Mesendoderm (in vitro differentiated cells): ENCODE data around the gene PSMB4. TPM values are rescaled to one million over a fixed set of nuclear protein-coding genes. Genes with fewer than 3 reads are reported as not detected.
"Not testable (repeated sequence)": the region's sequence is repeated elsewhere in the genome, so short reads cannot be mapped to it uniquely, and the experiment has no call there.

ENCODE experiments used
- DNase-seq: peaks from one replicate; pipeline ENCODE4 v3.0.0; 2013
- H2AK5ac ChIP-seq: 2 replicates; pipeline ENCODE4 v1.6.1; 2013; ENCODE audit warnings: low read length, inconsistent platforms
- H2BK120ac ChIP-seq: 2 replicates; pipeline ENCODE4 v1.6.1; 2013; ENCODE audit warnings: low read depth, mild to moderate bottlenecking, low read length, moderate library complexity, mixed read lengths
- H2BK15ac ChIP-seq: replicated peaks from 2 replicates; pipeline ENCODE4 v1.6.1; 2013; ENCODE audit warnings: low read depth, mild to moderate bottlenecking, moderate library complexity
- H2BK5ac ChIP-seq: 2 replicates; pipeline ENCODE4 v1.6.1; 2013; ENCODE audit warnings: low read length, inconsistent platforms
- H3K18ac ChIP-seq: 2 replicates; pipeline ENCODE4 v1.6.1; 2013; ENCODE audit warnings: mild to moderate bottlenecking, low read length, mixed read lengths
- H3K23ac ChIP-seq: one replicate; pipeline ENCODE4 v1.6.1; 2013; ENCODE audit warnings: low read length
- H3K27ac ChIP-seq: 2 replicates; pipeline ENCODE4 v1.5.1; 2013; ENCODE audit warnings: low read depth, mild to moderate bottlenecking, inconsistent platforms, low read length, moderate library complexity
- H3K27me3 ChIP-seq: 2 replicates; pipeline ENCODE4 v1.6.1; 2013; ENCODE audit warnings: low read length, control low read depth, mild to moderate bottlenecking, inconsistent platforms; ENCODE audit not compliant: insufficient read depth, poor library complexity
- H3K36me3 ChIP-seq: 2 replicates; pipeline ENCODE4 v1.6.1; 2013; ENCODE audit warnings: low read length, inconsistent platforms; ENCODE audit not compliant: control insufficient read depth, insufficient read depth
- H3K4ac ChIP-seq: one replicate; pipeline ENCODE4 v1.6.1; 2013; ENCODE audit warnings: low read depth, mild to moderate bottlenecking, low read length, moderate library complexity
- H3K4me1 ChIP-seq: 2 replicates; pipeline ENCODE4 v1.6.1; 2013; ENCODE audit warnings: low read depth, low read length, inconsistent platforms; ENCODE audit not compliant: control insufficient read depth
- H3K4me2 ChIP-seq: 2 replicates; pipeline ENCODE4 v1.6.1; 2013; ENCODE audit warnings: low read length
- H3K4me3 ChIP-seq: 2 replicates; pipeline ENCODE4 v1.5.1; 2013; ENCODE audit warnings: mild to moderate bottlenecking, low read length
- H3K56ac ChIP-seq: one replicate; pipeline ENCODE4 v1.6.1; 2013; ENCODE audit warnings: low read length
- H3K79me1 ChIP-seq: 2 replicates; pipeline ENCODE4 v1.6.1; 2013; ENCODE audit warnings: low read length, inconsistent platforms
- H3K79me2 ChIP-seq: 2 replicates; pipeline ENCODE4 v1.6.1; 2013; ENCODE audit warnings: mild to moderate bottlenecking, low read length; ENCODE audit not compliant: control insufficient read depth, insufficient read depth
- H3K9ac ChIP-seq: 2 replicates; pipeline ENCODE4 v1.6.1; 2013; ENCODE audit warnings: low read length, inconsistent platforms
- H4K5ac ChIP-seq: one replicate; pipeline ENCODE4 v1.6.1; 2013; ENCODE audit warnings: low read length
- H4K8ac ChIP-seq: one replicate; pipeline ENCODE4 v1.6.1; 2013; ENCODE audit warnings: low read depth, mild to moderate bottlenecking, control low read depth, low read length, moderate library complexity
- whole genome bisulfite sequencing: extraction: QIAGEN DNeasy Blood & Tissue Kit; methylation state at CpG from one replicate; pipeline ENCODE4 v1.1.7; 2013; ENCODE audit warnings: low lambda C conversion rate, missing lambda C conversion rate; ENCODE audit not compliant: insufficient coverage; ENCODE audit errors: extremely low coverage; 5-methylcytosine and 5-hydroxymethylcytosine counted together
- polyA plus RNA-seq, 2 experiments: library from polyadenylated mRNA; stranded (reverse); fragments of 200-250 nt; gene quantifications; one replicate each; pipeline ENCODE4 v1.2.3, GENCODE V29; 2013

Gene PSMB4
- 511 TPM for polyA plus RNA-seq (2013, experiment 1 of 2)
- polyA plus RNA-seq (2013, experiment 2 of 2): 518 TPM

DNA sequence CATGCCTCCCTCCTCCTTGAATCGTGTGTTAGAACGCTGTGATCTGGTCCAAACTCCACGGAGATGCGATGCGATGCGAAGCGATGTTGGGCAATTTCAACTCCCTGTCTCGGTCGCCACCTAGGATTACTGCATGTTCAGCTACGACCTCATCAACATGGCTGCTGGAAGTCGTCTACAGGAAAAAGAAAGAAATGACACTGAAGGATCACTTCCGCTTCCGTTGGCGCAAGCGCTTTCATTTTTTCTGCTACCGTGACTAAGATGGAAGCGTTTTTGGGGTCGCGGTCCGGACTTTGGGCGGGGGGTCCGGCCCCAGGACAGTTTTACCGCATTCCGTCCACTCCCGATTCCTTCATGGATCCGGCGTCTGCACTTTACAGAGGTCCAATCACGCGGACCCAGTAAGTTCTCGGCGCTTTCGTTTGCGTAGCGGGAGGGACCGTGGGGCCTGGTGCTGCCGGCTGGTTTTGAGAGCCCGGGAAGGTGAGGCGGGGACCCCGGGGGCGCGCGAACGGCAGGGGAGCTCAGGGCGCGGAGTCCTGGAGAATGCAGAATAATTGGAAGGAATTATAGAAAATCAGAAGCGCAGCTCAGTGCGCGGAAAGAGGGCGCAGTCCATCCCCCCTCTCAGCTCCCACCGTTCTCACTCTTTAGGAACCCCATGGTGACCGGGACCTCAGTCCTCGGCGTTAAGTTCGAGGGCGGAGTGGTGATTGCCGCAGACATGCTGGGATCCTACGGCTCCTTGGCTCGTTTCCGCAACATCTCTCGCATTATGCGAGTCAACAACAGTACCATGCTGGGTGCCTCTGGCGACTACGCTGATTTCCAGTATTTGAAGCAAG is at the start of gene PSMB4:
TSS of gene PSMB4 (plus strand) at position 250 of the 848 bp plus-strand sequence. CDS start at position 265, 15 bp downstream.
- Histone ChIP-seq H4K8ac (no peak within 1 kb of the TSS), H3K27ac (no peak within 1 kb of the TSS), H3K4me3 (peak within 1 kb of the TSS; percentile 100), H3K27me3 (no peaks in the 10 kb centered on the region), H2BK120ac (no peak within 1 kb of the TSS), H3K36me3 (peaks cover 8% of the 10 kb centered on the region), H3K4me1 (peaks cover 8% of the 10 kb centered on the region), H3K4me2 (peak within 1 kb of the TSS; percentile 97), H3K79me1 (peaks cover 13% of the 10 kb centered on the region), H3K79me2 (peaks cover 18% of the 10 kb centered on the region), H3K4ac (peak within 1 kb of the TSS; percentile 86), H3K18ac (peak within 1 kb of the TSS; percentile 54), H2BK5ac (peak within 1 kb of the TSS; percentile 67), H3K23ac (peak within 1 kb of the TSS; percentile 100), H2BK15ac (no peak within 1 kb of the TSS), H4K5ac (no peak within 1 kb of the TSS), H2AK5ac (peak within 1 kb of the TSS; percentile 24), H3K56ac (peak within 1 kb of the TSS; percentile 99), H3K9ac (peak within 1 kb of the TSS; percentile 99)
- no CpG with 5 or more reads among the region's 63 CpGs for WGBS
- peak; percentile 97 for DNase-seq

DNA sequence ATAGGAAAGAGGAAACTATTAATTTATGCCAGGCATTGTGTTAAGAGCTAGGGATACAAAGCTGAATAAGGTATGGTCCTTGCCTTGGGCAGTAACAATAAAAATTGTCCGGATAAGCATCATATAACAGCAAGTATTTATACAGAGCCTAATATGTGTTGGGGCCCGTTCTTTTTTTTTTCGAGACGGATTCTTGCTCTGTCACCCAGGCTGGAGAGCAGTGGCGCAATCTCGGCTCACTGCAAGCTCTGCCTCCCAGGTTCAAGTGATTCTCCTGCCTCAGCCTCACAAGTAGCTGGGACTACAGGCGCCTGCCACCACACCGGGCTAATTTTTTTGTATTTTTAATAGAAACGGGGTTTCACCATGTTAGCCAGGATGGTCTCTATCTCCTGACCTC is 49.0 kb upstream of the PSMB4 start:
- H2BK120ac ChIP-seq, H3K4me2 ChIP-seq, H3K4ac ChIP-seq, DNase-seq, H3K4me1 ChIP-seq, H3K27me3 ChIP-seq, H2AK5ac ChIP-seq, H2BK15ac ChIP-seq, H3K56ac ChIP-seq, H3K79me2 ChIP-seq, H3K27ac ChIP-seq, H3K4me3 ChIP-seq, H3K18ac ChIP-seq, H4K5ac ChIP-seq, H3K9ac ChIP-seq, H3K36me3 ChIP-seq, H3K23ac ChIP-seq, H3K79me1 ChIP-seq, H2BK5ac ChIP-seq, H4K8ac ChIP-seq: not testable (repeated sequence)
- WGBS: no CpG with 5 or more reads among the region's 9 CpGs

DNA sequence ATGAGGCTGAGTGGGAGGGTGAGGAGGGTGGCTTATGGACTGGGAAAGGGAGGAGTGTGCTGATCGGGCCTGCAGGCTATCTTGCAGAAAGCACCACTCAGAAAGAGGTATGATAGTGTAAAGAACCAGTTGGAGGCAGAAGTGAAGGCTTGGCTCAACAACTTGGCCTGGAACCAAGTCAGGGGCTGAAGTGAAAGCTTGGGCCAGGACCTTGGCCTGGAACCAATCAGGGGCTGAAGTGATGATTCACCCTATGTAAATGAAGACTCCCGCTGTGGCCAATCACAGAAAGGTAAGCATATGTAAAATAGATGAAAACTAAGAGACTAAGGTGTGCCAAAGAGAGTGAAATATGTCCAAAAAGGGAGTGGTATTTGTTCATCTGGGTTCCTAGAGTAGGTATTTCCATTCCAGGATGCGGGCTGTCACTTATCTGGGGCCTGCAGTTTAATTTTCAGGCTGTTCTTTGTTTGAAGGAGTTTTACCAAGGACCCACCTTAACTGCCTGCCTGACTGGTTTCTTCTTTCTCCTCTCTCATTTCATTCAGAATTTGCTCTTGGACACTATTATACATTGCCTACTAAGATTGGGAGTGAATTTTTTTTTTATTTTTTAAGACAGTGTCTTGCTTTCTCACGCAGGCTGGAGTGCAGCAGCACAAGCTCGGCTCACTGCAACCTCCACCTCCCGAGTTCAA is 47.2 kb upstream of the PSMB4 start:
- Histone ChIP-seq H3K23ac (no peak overlapping the region), H3K27me3 (no peaks in the 10 kb centered on the region), H3K4me3 (no peak overlapping the region), H2AK5ac (no peak overlapping the region), H3K56ac (no peak overlapping the region), H3K79me1 (no peaks in the 10 kb centered on the region), H4K5ac (no peak overlapping the region), H3K4me2 (no peak overlapping the region), H3K27ac (no peak overlapping the region), H4K8ac (no peak overlapping the region), H2BK120ac (no peak overlapping the region), H3K4me1 (peaks cover 4% of the 10 kb centered on the region), H2BK15ac (no peak overlapping the region), H3K9ac (no peak overlapping the region), H3K36me3 (no peaks in the 10 kb centered on the region), H3K18ac (no peak overlapping the region), H2BK5ac (no peak overlapping the region), H3K79me2 (no peaks in the 10 kb centered on the region), H3K4ac (no peak overlapping the region)
- WGBS: no CpG with 5 or more reads among the region's 6 CpGs
- no peak for DNase-seq

DNA sequence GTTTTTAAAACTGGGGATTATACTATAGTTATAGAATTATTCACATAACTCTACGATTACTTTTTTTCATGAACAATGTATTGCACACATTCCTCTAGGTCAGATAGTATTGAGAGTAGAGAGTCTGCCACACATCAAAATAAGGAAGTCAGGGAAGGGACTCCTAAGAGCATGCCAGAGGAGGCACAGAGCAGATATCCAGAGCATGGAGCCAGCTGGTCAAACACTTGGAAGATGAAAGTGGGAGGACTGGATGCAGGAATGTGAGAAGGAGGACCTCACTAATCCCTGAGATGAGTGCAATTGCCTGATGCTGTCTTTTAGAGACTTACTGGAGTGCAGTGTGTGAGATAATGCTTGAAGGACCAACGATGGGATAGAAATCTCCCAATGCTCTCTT is 42.7 kb upstream of the PSMB4 start:
- H3K4me2 ChIP-seq: no peak overlapping the region
- H2BK120ac ChIP-seq: no peak overlapping the region
- peak; percentile 18 for DNase-seq
- H3K23ac ChIP-seq: no peak overlapping the region
- WGBS: no CpG with 5 or more reads among the region's 2 CpGs
- H2BK5ac ChIP-seq: no peak overlapping the region
- H3K56ac ChIP-seq: no peak overlapping the region
- H2BK15ac ChIP-seq: no peak overlapping the region
- H4K5ac ChIP-seq: no peak overlapping the region
- H3K4ac ChIP-seq: no peak overlapping the region
- H4K8ac ChIP-seq: no peak overlapping the region
- no peak overlapping the region for H3K18ac ChIP-seq
- no peaks in the 10 kb centered on the region for H3K36me3 ChIP-seq
- H3K27me3 ChIP-seq: no peaks in the 10 kb centered on the region
- H3K79me1 ChIP-seq: no peaks in the 10 kb centered on the region
- no peak overlapping the region for H3K9ac ChIP-seq
- no peaks in the 10 kb centered on the region for H3K79me2 ChIP-seq
- H3K27ac ChIP-seq: no peak overlapping the region
- no peak overlapping the region for H3K4me3 ChIP-seq
- no peaks in the 10 kb centered on the region for H3K4me1 ChIP-seq
- H2AK5ac ChIP-seq: no peak overlapping the region

DNA sequence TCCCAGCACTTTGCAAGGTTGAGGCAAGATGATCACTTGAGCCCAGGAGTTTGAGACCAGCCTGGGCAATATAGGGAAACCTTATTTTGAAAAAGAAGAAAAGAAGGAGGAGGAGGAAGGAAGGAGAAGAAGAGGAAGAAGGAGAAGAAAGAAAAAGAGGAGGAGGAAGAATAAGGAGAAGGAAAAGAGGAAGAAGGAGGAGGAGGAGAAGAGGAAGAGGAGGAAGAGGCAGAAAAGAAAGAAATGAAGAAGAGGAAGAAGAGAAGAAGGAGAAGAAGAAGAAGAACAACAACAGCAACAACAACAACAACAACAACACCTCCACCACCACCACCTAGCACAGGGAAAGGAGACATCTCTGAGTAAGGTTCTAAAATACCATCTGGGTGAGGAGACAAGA is 37.5 kb upstream of the PSMB4 start:
- H3K4me3 ChIP-seq: no peak overlapping the region

More for the DNA sequence above, 37.5 kb upstream of the PSMB4 start:
- Histone ChIP-seq H4K5ac (no peak overlapping the region), H3K56ac (no peak overlapping the region), H3K23ac (no peak overlapping the region), H2AK5ac (no peak overlapping the region), H3K9ac (no peak overlapping the region), H3K4me1 (no peaks in the 10 kb centered on the region), H2BK5ac (no peak overlapping the region), H3K4ac (no peak overlapping the region), H4K8ac (no peak overlapping the region), H3K27ac (no peak overlapping the region), H3K27me3 (no peaks in the 10 kb centered on the region), H2BK15ac (no peak overlapping the region), H3K79me1 (no peaks in the 10 kb centered on the region), H3K79me2 (no peaks in the 10 kb centered on the region), H2BK120ac (no peak overlapping the region), H3K36me3 (no peaks in the 10 kb centered on the region), H3K4me2 (no peak overlapping the region), H3K18ac (no peak overlapping the region)
- no peak for DNase-seq
